ENCODE measurements around the gene KLK13. TPM values are rescaled to one million over a fixed set of nuclear protein-coding genes. Genes with fewer than 3 reads are reported as not detected.

KLK13 gene
- total and polyA plus RNA-seq, 9 donors = 0.21 TPM; not detected in 8

GRCh38 chr19:51065221-51065960 is 499 bp upstream of the KLK13 start:
- Histone ChIP-seq H3K36me3 (ENCODE audit: control insufficient read depth, insufficient read depth, low read length) (no peaks in the 10 kb centered on the region), H3K9me3 (replicated peaks; ENCODE audit: control insufficient read depth, low read depth, low read length) (no peaks in the 10 kb centered on the region), H3K27me3 (ENCODE audit: control insufficient read depth, insufficient read depth, low read length) (peaks cover 21% of the 10 kb centered on the region), H3K4me3 (ENCODE audit: low read length) (no peak overlapping the region), H3K4me1 (ENCODE audit: control insufficient read depth, insufficient read depth, low read length) (no peaks in the 10 kb centered on the region), H3K27ac (ENCODE audit: low read length) (no peak overlapping the region)
- 3% methylated on average over 19 of the region's 25 CpGs for WGBS (ENCODE audit: insufficient coverage)
- no peak for DNase-seq

GRCh38 chr19:51063664-51064063 is 1.2 kb downstream of the KLK13 start:
- Histone ChIP-seq H3K9me3 (replicated peaks; ENCODE audit: control insufficient read depth, low read depth, low read length) (no peaks in the 10 kb centered on the region), H3K27ac (ENCODE audit: low read length) (no peak overlapping the region), H3K27me3 (ENCODE audit: control insufficient read depth, insufficient read depth, low read length) (peaks cover 21% of the 10 kb centered on the region), H3K4me1 (ENCODE audit: control insufficient read depth, insufficient read depth, low read length) (no peaks in the 10 kb centered on the region), H3K36me3 (ENCODE audit: control insufficient read depth, insufficient read depth, low read length) (no peaks in the 10 kb centered on the region), H3K4me3 (ENCODE audit: low read length) (no peak overlapping the region)
- DNase-seq = no peak
- WGBS (ENCODE audit: insufficient coverage) = 79% methylated on average over 2 of the region's 7 CpGs

- H3K36me3 ChIP-seq (ENCODE audit: control insufficient read depth, insufficient read depth, low read length) = no peaks in the 10 kb centered on the region
- peaks cover 18% of the 10 kb centered on the region for H3K27me3 ChIP-seq (ENCODE audit: control insufficient read depth, insufficient read depth, low read length)
- no peaks in the 10 kb centered on the region for H3K9me3 ChIP-seq (replicated peaks; ENCODE audit: control insufficient read depth, low read depth, low read length)
- DNase-seq = no peak
- WGBS (ENCODE audit: insufficient coverage) = 37% methylated on average over 1 of the region's 1 CpG
- H3K27ac ChIP-seq (ENCODE audit: low read length) = no peak overlapping the region
- H3K4me1 ChIP-seq (ENCODE audit: control insufficient read depth, insufficient read depth, low read length) = no peaks in the 10 kb centered on the region
- no peak overlapping the region for H3K4me3 ChIP-seq (ENCODE audit: low read length)
Measured at GRCh38 chr19:51060973-51061372, 3.9 kb downstream of the KLK13 start.

- Histone ChIP-seq H3K36me3 (ENCODE audit: control insufficient read depth, insufficient read depth, low read length) (no peaks in the 10 kb centered on the region), H3K4me3 (ENCODE audit: low read length) (no peak overlapping the region), H3K27ac (ENCODE audit: low read length) (no peak overlapping the region), H3K27me3 (ENCODE audit: control insufficient read depth, insufficient read depth, low read length) (peaks cover 12% of the 10 kb centered on the region), H3K4me1 (ENCODE audit: control insufficient read depth, insufficient read depth, low read length) (no peaks in the 10 kb centered on the region), H3K9me3 (replicated peaks; ENCODE audit: control insufficient read depth, low read depth, low read length) (no peaks in the 10 kb centered on the region)
- WGBS (ENCODE audit: insufficient coverage) = 30% methylated on average over 1 of the region's 4 CpGs
- DNase-seq = no peak
Measured at GRCh38 chr19:51060336-51060735, 4.6 kb downstream of the KLK13 start.

- Histone ChIP-seq H3K27ac (ENCODE audit: low read length) (no peak overlapping the region), H3K36me3 (ENCODE audit: control insufficient read depth, insufficient read depth, low read length) (no peaks in the 10 kb centered on the region), H3K9me3 (replicated peaks; ENCODE audit: control insufficient read depth, low read depth, low read length) (no peaks in the 10 kb centered on the region), H3K4me1 (ENCODE audit: control insufficient read depth, insufficient read depth, low read length) (no peaks in the 10 kb centered on the region), H3K27me3 (ENCODE audit: control insufficient read depth, insufficient read depth, low read length) (peaks cover 6% of the 10 kb centered on the region), H3K4me3 (ENCODE audit: low read length) (no peak overlapping the region)
- no CpG with 5 or more reads among the region's 7 CpGs for WGBS (ENCODE audit: insufficient coverage)
- no peak for DNase-seq
Measured at GRCh38 chr19:51059715-51060114, 5.2 kb downstream of the KLK13 start.

GRCh38 chr19:51055866-51056265 is 9.0 kb downstream of the KLK13 start:
- H3K9me3 ChIP-seq (replicated peaks; ENCODE audit: control insufficient read depth, low read depth, low read length) = no peaks in the 10 kb centered on the region
- no peaks in the 10 kb centered on the region for H3K4me1 ChIP-seq (ENCODE audit: control insufficient read depth, insufficient read depth, low read length)
- DNase-seq = no peak
- H3K4me3 ChIP-seq (ENCODE audit: low read length) = no peak overlapping the region
- H3K36me3 ChIP-seq (ENCODE audit: control insufficient read depth, insufficient read depth, low read length) = no peaks in the 10 kb centered on the region
- H3K27me3 ChIP-seq (ENCODE audit: control insufficient read depth, insufficient read depth, low read length) = no peaks in the 10 kb centered on the region
- no peak overlapping the region for H3K27ac ChIP-seq (ENCODE audit: low read length)

GRCh38 chr19:51047031-51047335 is 17.9 kb downstream of the KLK13 start:
- H3K9me3 ChIP-seq (replicated peaks; ENCODE audit: control insufficient read depth, low read depth, low read length) = no peaks in the 10 kb centered on the region
- H3K4me3 ChIP-seq (ENCODE audit: low read length) = no peak overlapping the region
- no peak overlapping the region for H3K27ac ChIP-seq (ENCODE audit: low read length)
- H3K4me1 ChIP-seq (ENCODE audit: control insufficient read depth, insufficient read depth, low read length) = no peaks in the 10 kb centered on the region
- H3K36me3 ChIP-seq (ENCODE audit: control insufficient read depth, insufficient read depth, low read length) = no peaks in the 10 kb centered on the region
- 10% methylated on average over 2 of the region's 4 CpGs for WGBS (ENCODE audit: insufficient coverage)
- H3K27me3 ChIP-seq (ENCODE audit: control insufficient read depth, insufficient read depth, low read length) = no peaks in the 10 kb centered on the region
- no peak for DNase-seq

GRCh38 chr19:51044327-51044726 is 20.6 kb downstream of the KLK13 start:
- no peaks in the 10 kb centered on the region for H3K27me3 ChIP-seq (ENCODE audit: control insufficient read depth, insufficient read depth, low read length)
- no peak for DNase-seq
- H3K4me1 ChIP-seq (ENCODE audit: control insufficient read depth, insufficient read depth, low read length) = no peaks in the 10 kb centered on the region
- 69% methylated on average over 8 of the region's 11 CpGs for WGBS (ENCODE audit: insufficient coverage)
- no peak overlapping the region for H3K27ac ChIP-seq (ENCODE audit: low read length)
- no peaks in the 10 kb centered on the region for H3K9me3 ChIP-seq (replicated peaks; ENCODE audit: control insufficient read depth, low read depth, low read length)
- no peaks in the 10 kb centered on the region for H3K36me3 ChIP-seq (ENCODE audit: control insufficient read depth, insufficient read depth, low read length)
- H3K4me3 ChIP-seq (ENCODE audit: low read length) = no peak overlapping the region

GRCh38 chr19:51043497-51043896 is 21.4 kb downstream of the KLK13 start:
- Histone ChIP-seq H3K9me3 (replicated peaks; ENCODE audit: control insufficient read depth, low read depth, low read length) (no peaks in the 10 kb centered on the region), H3K4me1 (ENCODE audit: control insufficient read depth, insufficient read depth, low read length) (no peaks in the 10 kb centered on the region), H3K27me3 (ENCODE audit: control insufficient read depth, insufficient read depth, low read length) (no peaks in the 10 kb centered on the region), H3K4me3 (ENCODE audit: low read length) (no peak overlapping the region), H3K36me3 (ENCODE audit: control insufficient read depth, insufficient read depth, low read length) (no peaks in the 10 kb centered on the region), H3K27ac (ENCODE audit: low read length) (no peak overlapping the region)
- 93% methylated on average over 7 of the region's 9 CpGs for WGBS (ENCODE audit: insufficient coverage)
- DNase-seq = no peak

- H3K4me3 ChIP-seq (ENCODE audit: low read length) = no peak overlapping the region
- H3K27me3 ChIP-seq (ENCODE audit: control insufficient read depth, insufficient read depth, low read length) = no peaks in the 10 kb centered on the region
- H3K36me3 ChIP-seq (ENCODE audit: control insufficient read depth, insufficient read depth, low read length) = no peaks in the 10 kb centered on the region
- DNase-seq = no peak
- H3K9me3 ChIP-seq (replicated peaks; ENCODE audit: control insufficient read depth, low read depth, low read length) = no peaks in the 10 kb centered on the region
- no CpG with 5 or more reads among the region's 6 CpGs for WGBS (ENCODE audit: insufficient coverage)
- no peak overlapping the region for H3K27ac ChIP-seq (ENCODE audit: low read length)
- H3K4me1 ChIP-seq (ENCODE audit: control insufficient read depth, insufficient read depth, low read length) = no peaks in the 10 kb centered on the region
Measured at GRCh38 chr19:51040151-51040550, 24.7 kb downstream of the KLK13 start.

GRCh38 chr19:51036519-51036918 is 28.4 kb downstream of the KLK13 start:
- Histone ChIP-seq H3K36me3 (ENCODE audit: control insufficient read depth, insufficient read depth, low read length) (no peaks in the 10 kb centered on the region), H3K4me3 (ENCODE audit: low read length) (no peak overlapping the region), H3K4me1 (ENCODE audit: control insufficient read depth, insufficient read depth, low read length) (no peaks in the 10 kb centered on the region), H3K27me3 (ENCODE audit: control insufficient read depth, insufficient read depth, low read length) (peaks cover 2% of the 10 kb centered on the region), H3K27ac (ENCODE audit: low read length) (no peak overlapping the region), H3K9me3 (replicated peaks; ENCODE audit: control insufficient read depth, low read depth, low read length) (no peaks in the 10 kb centered on the region)
- no peak for DNase-seq
- whole genome bisulfite sequencing (ENCODE audit: insufficient coverage) = 54% methylated on average over 6 of the region's 9 CpGs

All from muscle of leg (tissue), 11 donors.